IMR-90 (cell line): Measurements from ENCODE around the gene ZCCHC14. TPM values are rescaled to one million over a fixed set of nuclear protein-coding genes. Genes with fewer than 3 reads are reported as not detected.
A peak's percentile ranks its signal among the peaks of the same experiment; 100 is the strongest.

Experiments
- ATAC-seq: fragments of 200-7000 bp; cut with Tn5 transposase; 2 replicates; pipeline ENCODE4 v1.9.1; 2020; ENCODE audit warnings: low read depth, mild to moderate bottlenecking, moderate library complexity
- BruUV-seq: library from RNA; stranded (reverse); fragments of 400-500 nt; replicated peaks from 2 replicates; lab custom pipeline; 2021; lab: Mats Ljungman, UMichigan
- CTCF ChIA-PET: fragments of 300-600 bp; formaldehyde crosslinking; extraction: SDS; loops from one replicate; lab custom pipeline; 2021; ENCODE audit warnings: antibody characterized with exemption; lab: Yijun Ruan, JAX
- POLR2A ChIA-PET: fragments of 300-600 bp; sonication (Branson Sonifier 250); formaldehyde crosslinking; loops from one replicate; lab custom pipeline; 2022; ENCODE audit warnings: antibody characterized with exemption; ENCODE audit not compliant: unreplicated experiment; lab: Charles Lee
- DNase-seq: peaks from one replicate; pipeline ENCODE4 v3.0.0; 2013
- H2AFZ ChIP-seq: replicated peaks from 2 replicates; pipeline ENCODE3; 2013; ENCODE audit warnings: low read length, mild to moderate bottlenecking; ENCODE audit not compliant: poor library complexity
- H2AK5ac ChIP-seq: 2 replicates; pipeline ENCODE4 v1.6.1; 2013; ENCODE audit warnings: low read depth, low read length, inconsistent platforms
- H2AK9ac ChIP-seq: replicated peaks from 2 replicates; pipeline ENCODE3; 2013; ENCODE audit warnings: mild to moderate bottlenecking, low read depth, low read length, moderate library complexity; ENCODE audit not compliant: poor library complexity
- H2BK120ac ChIP-seq: 2 replicates; pipeline ENCODE4 v1.6.1; 2013; ENCODE audit warnings: low read depth, low read length, inconsistent platforms
- H2BK15ac ChIP-seq: 3 replicates; pipeline ENCODE4 v1.6.1; 2013; ENCODE audit warnings: low read depth, low read length, inconsistent platforms
- H2BK20ac ChIP-seq: 2 replicates; pipeline ENCODE4 v1.6.1; 2013; ENCODE audit warnings: low read depth, mild to moderate bottlenecking, inconsistent platforms, low read length, moderate library complexity
- H2BK5ac ChIP-seq: 2 replicates; pipeline ENCODE4 v1.6.1; 2013; ENCODE audit warnings: mild to moderate bottlenecking, low read depth, low read length, inconsistent platforms; ENCODE audit not compliant: poor library complexity, severe bottlenecking
- H3K14ac ChIP-seq: replicated peaks from 2 replicates; pipeline ENCODE4 v1.6.1; 2013; ENCODE audit warnings: low read depth, low read length, inconsistent platforms
- H3K18ac ChIP-seq: 2 replicates; pipeline ENCODE4 v1.6.1; 2013; ENCODE audit warnings: low read depth, low read length, control low read depth
- H3K23ac ChIP-seq: 2 replicates; pipeline ENCODE4 v1.6.1; 2013; ENCODE audit warnings: low read depth, low read length, inconsistent platforms
- H3K27ac ChIP-seq: 2 replicates; pipeline ENCODE4 v1.5.1; 2013; ENCODE audit warnings: mild to moderate bottlenecking, control low read depth, low read length; ENCODE audit not compliant: insufficient read depth
- H3K27me3 ChIP-seq: 2 replicates; pipeline ENCODE4 v1.6.1; 2013; ENCODE audit warnings: low read length; ENCODE audit not compliant: control insufficient read depth, insufficient read depth
- H3K36me3 ChIP-seq: 2 replicates; pipeline ENCODE4 v1.6.1; 2013; ENCODE audit warnings: low read length, mixed read lengths; ENCODE audit not compliant: control insufficient read depth, insufficient read depth
- H3K4ac ChIP-seq: 2 replicates; pipeline ENCODE4 v1.6.1; 2013; ENCODE audit warnings: low read depth, low read length, inconsistent platforms
- H3K4me1 ChIP-seq: 2 replicates; pipeline ENCODE4 v1.6.1; 2013; ENCODE audit warnings: low read length, mixed read lengths; ENCODE audit not compliant: control insufficient read depth, insufficient read depth
- H3K4me2 ChIP-seq: 2 replicates; pipeline ENCODE4 v1.6.1; 2013; ENCODE audit warnings: low read depth, mild to moderate bottlenecking, control low read depth, low read length, moderate library complexity
- H3K4me3 ChIP-seq: 2 replicates; pipeline ENCODE4 v1.5.1; 2013; ENCODE audit warnings: low read depth, mild to moderate bottlenecking, control low read depth, low read length, moderate library complexity; ENCODE audit not compliant: insufficient read depth
- H3K56ac ChIP-seq: 2 replicates; pipeline ENCODE4 v1.6.1; 2013; ENCODE audit warnings: low read length, inconsistent platforms; ENCODE audit not compliant: insufficient read depth; ENCODE audit errors: extremely low read depth
- H3K79me1 ChIP-seq, 2 experiments: 2 replicates each; pipeline ENCODE4 v1.6.1; 2013; ENCODE audit warnings: low read length in 2 of 2, inconsistent platforms in 1 of 2, low read depth in 1 of 2
- H3K9ac ChIP-seq: 2 replicates; pipeline ENCODE4 v1.6.1; 2013; ENCODE audit warnings: low read depth, low read length, control low read depth
- H3K9me1 ChIP-seq: 2 replicates; pipeline ENCODE4 v1.6.1; 2013; ENCODE audit warnings: low read length, inconsistent platforms; ENCODE audit not compliant: insufficient read depth
- H3K9me3 ChIP-seq: 2 replicates; pipeline ENCODE4 v1.6.1; 2013; ENCODE audit warnings: low read length; ENCODE audit not compliant: control insufficient read depth, insufficient read depth
- H4K20me1 ChIP-seq: 2 replicates; pipeline ENCODE4 v1.6.1; 2013; ENCODE audit warnings: low read length, inconsistent platforms; ENCODE audit not compliant: insufficient read depth
- H4K5ac ChIP-seq: 2 replicates; pipeline ENCODE4 v1.6.1; 2013; ENCODE audit warnings: mild to moderate bottlenecking, low read depth, low read length, control low read depth
- H4K8ac ChIP-seq, 2 experiments: 2 replicates each; pipeline ENCODE4 v1.6.1; 2013; ENCODE audit warnings: low read depth in 2 of 2, low read length in 2 of 2, control low read depth in 1 of 2, inconsistent platforms in 1 of 2
- H4K91ac ChIP-seq: 2 replicates; pipeline ENCODE4 v1.6.1; 2013; ENCODE audit warnings: low read depth, low read length, inconsistent platforms; ENCODE audit not compliant: insufficient read depth
- FOS ChIP-seq: fragments of 150-350 bp; IDR thresholded peaks from 2 replicates; pipeline ENCODE4 v1.6.1; 2016; ENCODE audit warnings: low read depth, low read length
- MAZ ChIP-seq: IDR thresholded peaks from 2 replicates; pipeline ENCODE4 v1.6.1; 2012; ENCODE audit warnings: low read depth, mild to moderate bottlenecking, low read length, improper control_type of control experiment, moderate library complexity, borderline replicate concordance
- NFE2L2 ChIP-seq: fragments of 150-350 bp; IDR thresholded peaks from 2 replicates; pipeline ENCODE4 v1.6.1; 2016; ENCODE audit warnings: low read depth, mild to moderate bottlenecking, low read length
- RCOR1 ChIP-seq: IDR thresholded peaks from 2 replicates; pipeline ENCODE4 v1.6.1; 2012; ENCODE audit warnings: mild to moderate bottlenecking, low read length, improper control_type of control experiment; ENCODE audit not compliant: insufficient replicate concordance
- WGBS, 2 experiments: methylation state at CpG; one replicate each; pipeline versions ENCODE4 v1.1.5 to v1.1.7; 2013; ENCODE audit warnings: missing lambda C conversion rate in 2 of 2; ENCODE audit not compliant: insufficient read length in 1 of 2; ENCODE audit errors: extremely low coverage in 2 of 2; 5-methylcytosine and 5-hydroxymethylcytosine counted together
- dilution Hi-C: fragments of 300-500 bp; cut with HindIII; formaldehyde crosslinking; loops from one replicate; pipeline ENCODE4 v1.14.3; 2018; ENCODE audit warnings: low sequenced_read_pairs; ENCODE audit not compliant: unreplicated experiment
- in situ Hi-C: fragments of 300-500 bp; cut with MboI; formaldehyde crosslinking; loops from 3 replicates; pipeline ENCODE4 v1.14.3; 2019; ENCODE audit warnings: low sequenced_read_pairs, inconsistent platforms, mixed read lengths
- intact Hi-C: fragments of 100-400 bp; cut with micrococcal nuclease; formaldehyde crosslinking; loops from 2 replicates; pipeline ENCODE4 v1.10.0; 2022
- polyA plus RNA-seq, 3 experiments: library from polyadenylated mRNA; depleted of rRNA; stranded (reverse); fragments of >200 nt; gene quantifications; 2 replicates each; pipeline ENCODE4 v1.2.3, GENCODE V29; 2012; ENCODE audit warnings: low replicate concordance in 1 of 3
- total RNA-seq: library from RNA; depleted of rRNA; stranded (reverse); fragments of >200 nt; gene quantifications from 2 replicates; pipeline ENCODE4 v1.2.3, GENCODE V29; 2012
- TF ChIP-seq, protein P1 (sequence below): fragments of 150-350 bp; IDR thresholded peaks from 2 replicates; pipeline ENCODE4 v1.6.1; 2017; ENCODE audit warnings: mild to moderate bottlenecking, antibody characterized with exemption, low read length, low read depth

ZCCHC14 gene
- total and polyA plus RNA-seq, 2 of the 4 experiments (the other 2 are of a cell fraction), result 2.5 to 5.3 TPM

GRCh38 chr16:87363771-87364455 lies 128.9 kb downstream of the ZCCHC14 start:
- Histone ChIP-seq H3K79me1 (peaks cover 23 to 83% of the 10 kb centered on the region in 2 experiments), H4K91ac (no peak overlapping the region; the same call in 1 of the 2 replicates), H3K27me3 (no peaks in the 10 kb centered on the region), H3K4me3 (no peak overlapping the region), H3K4me1 (peaks cover 8% of the 10 kb centered on the region), H2AK9ac (no peak overlapping the region), H4K20me1 (peaks cover 55% of the 10 kb centered on the region), H2BK15ac (no peak overlapping the region), H4K5ac (peak overlapping the region; percentile 26; the same call in 1 of the 2 replicates), H2BK120ac (no peak overlapping the region), H3K4ac (peak overlapping the region; percentile 29; the same call in 1 of the 2 replicates), H3K9me1 (peaks cover 14% of the 10 kb centered on the region; the same call in 1 of the 2 replicates), H3K9ac (0 out of 2 replicates have a peak overlapping the region, but pooled peaks have one; percentile 15), H2BK20ac (no peak overlapping the region), H2AFZ (peak overlapping the region; percentile 54), H3K9me3 (no peaks in the 10 kb centered on the region), H3K23ac (peak overlapping the region; percentile 58; the same call in 1 of the 2 replicates), H3K27ac (peak overlapping the region; percentile 4; the same call in 1 of the 2 replicates), H2AK5ac (peak overlapping the region; percentile 21; the same call in 1 of the 2 replicates), H3K18ac (no peak overlapping the region; the same call in 1 of the 2 replicates), H3K56ac (no peak overlapping the region), H4K8ac (peak overlapping the region in 1 of 2 experiments; percentile 31; a peak in 1 of 4 replicates), H2BK5ac (peak overlapping the region; percentile 6), H3K36me3 (peaks cover 19% of the 10 kb centered on the region), H3K4me2 (peak overlapping the region; percentile 57), H3K14ac (peak overlapping the region; percentile 59; the same call in 1 of the 2 replicates)
- ATAC-seq (peak; percentile 91), DNase-seq (peak; percentile 55)
- ChIA-PET CTCF (interaction anchor here (1.0 kb wide), 1 partner anchor 32 kb away, joined by 3 read pairs; no protein-coding TSS in a partner anchor), POLR2A (no interaction called here)
- WGBS, 2 experiments, result 30% methylated on average over 6 of the region's 17 CpGs; no CpG with 5 or more reads in 1 of the 2 experiments
- TF ChIP-seq FOS (no peak), MAZ (peak; percentile 76), NFE2L2 (no peak), RCOR1 (no peak)
- TF ChIP-seq, protein P1, sequence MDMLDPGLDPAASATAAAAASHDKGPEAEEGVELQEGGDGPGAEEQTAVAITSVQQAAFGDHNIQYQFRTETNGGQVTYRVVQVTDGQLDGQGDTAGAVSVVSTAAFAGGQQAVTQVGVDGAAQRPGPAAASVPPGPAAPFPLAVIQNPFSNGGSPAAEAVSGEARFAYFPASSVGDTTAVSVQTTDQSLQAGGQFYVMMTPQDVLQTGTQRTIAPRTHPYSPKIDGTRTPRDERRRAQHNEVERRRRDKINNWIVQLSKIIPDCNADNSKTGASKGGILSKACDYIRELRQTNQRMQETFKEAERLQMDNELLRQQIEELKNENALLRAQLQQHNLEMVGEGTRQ, result no peak
- in situ Hi-C loops, result no loop called here
- intact Hi-C loops, result no loop called here
- BruUV-seq, result no TSS peak
- dilution Hi-C loops, result no loop called here
